Endothelial cell of umbilical vein (primary cell): ENCODE measurements around the gene RNF169. TPM values are rescaled to one million over a fixed set of nuclear protein-coding genes. Genes with fewer than 3 reads are reported as not detected.

Source experiments
- BruUV-seq: library from RNA; stranded (reverse); fragments of 400-500 nt; replicated peaks from 2 replicates; lab custom pipeline; 2021; lab: Mats Ljungman, UMichigan
- CTCF ChIA-PET: fragments of 300-600, 350-600 bp; sonication (Branson Sonifier 250); formaldehyde crosslinking; loops from one replicate; lab custom pipeline; 2021; ENCODE audit warnings: antibody characterized with exemption, inconsistent platforms; lab: Charles Lee
- POLR2A ChIA-PET: fragments of 300-600, 350-600 bp; sonication (Branson Sonifier 250); formaldehyde crosslinking; loops from one replicate; lab custom pipeline; 2021; ENCODE audit warnings: antibody characterized with exemption, inconsistent platforms; lab: Charles Lee
- DNase-seq: peaks from one replicate; pipeline ENCODE4 v3.0.0-alpha.2; 2011; ENCODE audit warnings: low read depth, low spot score
- FAIRE-seq: peaks from 2 replicates; lab custom pipeline; 2011; peaks lifted over from hg19 to GRCh38; lab: Jason Lieb, UNC
- H2AFZ ChIP-seq: 2 replicates; pipeline ENCODE4 v1.6.0; 2012; ENCODE audit warnings: low read depth, low read length, control low read depth, inconsistent platforms
- H3K27ac ChIP-seq: 2 replicates; pipeline ENCODE4 v1.5.1; 2011; ENCODE audit warnings: low read depth, mild to moderate bottlenecking, control low read depth, low read length, moderate library complexity; ENCODE audit not compliant: insufficient read depth
- H3K27me3 ChIP-seq, 2 experiments: 2 replicates each; pipeline versions ENCODE4 v1.6.0 to v1.6.1; 2011; ENCODE audit warnings: low read length in 2 of 2, mixed read lengths in 1 of 2; ENCODE audit not compliant: control insufficient read depth in 2 of 2, insufficient read depth in 2 of 2
- H3K36me3 ChIP-seq, 2 experiments: 2 replicates in 1 of 2; 3 replicates in 1 of 2; pipeline ENCODE4 v1.5.1; 2011; ENCODE audit warnings: low read length in 2 of 2, mild to moderate bottlenecking in 1 of 2, moderate library complexity in 1 of 2; ENCODE audit not compliant: control insufficient read depth in 2 of 2, insufficient read depth in 2 of 2; ENCODE audit errors: extremely low read depth in 1 of 2
- H3K4me1 ChIP-seq: 3 replicates; pipeline ENCODE4 v1.5.1; 2011; ENCODE audit warnings: mild to moderate bottlenecking, low read length; ENCODE audit not compliant: control insufficient read depth, insufficient read depth; ENCODE audit errors: extremely low read depth
- H3K4me2 ChIP-seq: 2 replicates; pipeline ENCODE4 v1.6.1; 2011; ENCODE audit warnings: low read length, control low read depth, mixed read lengths; ENCODE audit not compliant: insufficient read depth
- H3K4me3 ChIP-seq, 3 experiments: fragments of 200-600 bp in 1 of 3; sonication (generic), shearing (Covaris generic) in 1 of 3; replicated peaks in 1 of 3; 2 replicates each; pipeline ENCODE4 v1.5.1; 2011 to 2016; ENCODE audit warnings: control low read depth in 3 of 3, low read length in 3 of 3, mild to moderate bottlenecking in 2 of 3, inconsistent platforms in 1 of 3, low read depth in 1 of 3, moderate library complexity in 1 of 3; ENCODE audit not compliant: insufficient read depth in 1 of 3
- H3K79me2 ChIP-seq: 2 replicates; pipeline ENCODE4 v1.6.0; 2012; ENCODE audit warnings: low read length, inconsistent platforms; ENCODE audit not compliant: control insufficient read depth, insufficient read depth
- H3K9ac ChIP-seq: replicated peaks from 2 replicates; pipeline ENCODE3; 2011; ENCODE audit warnings: low read length, control low read depth; ENCODE audit not compliant: insufficient read depth; ENCODE audit errors: extremely low read depth
- H3K9me1 ChIP-seq: replicated peaks from 3 replicates; pipeline ENCODE4 v1.6.0; 2011; ENCODE audit warnings: mild to moderate bottlenecking, low read length; ENCODE audit not compliant: control insufficient read depth, insufficient read depth; ENCODE audit errors: extremely low read depth
- H3K9me3 ChIP-seq: replicated peaks from 2 replicates; pipeline ENCODE4 v1.5.1; 2012; ENCODE audit warnings: low read length, inconsistent platforms; ENCODE audit not compliant: control insufficient read depth, insufficient read depth
- H4K20me1 ChIP-seq: replicated peaks from 2 replicates; pipeline ENCODE3; 2011; ENCODE audit warnings: mild to moderate bottlenecking, low read length; ENCODE audit not compliant: control insufficient read depth, insufficient read depth; ENCODE audit errors: extremely low read depth
- EZH2 ChIP-seq: IDR thresholded peaks from 2 replicates; pipeline ENCODE4 v1.6.1; 2012; ENCODE audit warnings: borderline replicate concordance, low read depth, mild to moderate bottlenecking, moderate library complexity, low read length, inconsistent platforms; ENCODE audit not compliant: severe bottlenecking
- FOS ChIP-seq: IDR thresholded peaks from 2 replicates; pipeline ENCODE4 v1.6.1; 2011; ENCODE audit warnings: mild to moderate bottlenecking, low read length, moderate library complexity, borderline replicate concordance; ENCODE audit not compliant: insufficient read depth
- GATA2 ChIP-seq: IDR thresholded peaks from 2 replicates; pipeline ENCODE4 v1.7.0; 2011; ENCODE audit warnings: low read depth, mild to moderate bottlenecking, moderate library complexity, mixed read lengths, low read length; ENCODE audit not compliant: insufficient read length, insufficient read depth
- JUN ChIP-seq: IDR thresholded peaks from 2 replicates; pipeline ENCODE4 v1.6.1; 2011; ENCODE audit warnings: borderline replicate concordance, low read depth; ENCODE audit not compliant: insufficient read length, insufficient read depth
- POLR2AphosphoS5 ChIP-seq: IDR thresholded peaks from 2 replicates; pipeline ENCODE4 v1.6.1; 2012; ENCODE audit warnings: low read depth, mild to moderate bottlenecking, control low read depth, low read length, moderate library complexity; ENCODE audit not compliant: insufficient read depth
- dilution Hi-C: fragments of 300-500 bp; cut with MboI; formaldehyde crosslinking; loops from one replicate; pipeline ENCODE4 v1.15.0; 2019; ENCODE audit warnings: low sequenced_read_pairs; ENCODE audit not compliant: extremely low pct_ligation_motif_present
- intact Hi-C: fragments of 100-400 bp; cut with micrococcal nuclease; formaldehyde crosslinking; loops from one replicate; pipeline ENCODE4 v1.10.0; 2022
- polyA plus RNA-seq, 4 experiments: library from polyadenylated mRNA; depleted of rRNA in 3 of 4; stranded (reverse) in 3 of 4; unstranded in 1 of 4; fragments of >200 nt; gene quantifications; 2 replicates each; pipeline versions ENCODE4 v1.2.1 to v1.2.3, GENCODE V29; 2011 to 2012; ENCODE audit warnings: missing spikeins in 1 of 4
- total RNA-seq: library from RNA; stranded (reverse); gene quantifications from 2 replicates; pipeline ENCODE4 v1.2.3, GENCODE V29; 2021

Gene RNF169
- total and polyA plus RNA-seq, 2 donors (not counting 3 experiments of a cell fraction or from before 2014, with no cell fraction given): 5.8 to 21.3 TPM

- TF ChIP-seq FOS (peak; percentile 67), EZH2 (no peak), JUN (peak; percentile 97)
- H4K20me1 ChIP-seq: no peaks in the 10 kb centered on the region
- ChIA-PET POLR2A (interaction anchor here (1.1 kb wide), 1 partner anchor 65 kb away, joined by 4 read pairs; no protein-coding TSS in a partner anchor), CTCF (interaction anchor here (0.5 to 2.0 kb wide), 6 partner anchors 9 to 183 kb away, joined by 3 to 7 read pairs (median 4); no protein-coding TSS in a partner anchor)
- intact Hi-C loops (loop anchor here (5.0 kb wide), 1 partner anchor 38 kb away; no protein-coding TSS in a partner anchor), dilution Hi-C loops (no loop called here)
- H3K27ac ChIP-seq: peak overlapping the region; percentile 92
- no peaks in the 10 kb centered on the region for H3K27me3 ChIP-seq
- peak; percentile 93 for DNase-seq
- peaks cover 3% of the 10 kb centered on the region for H3K79me2 ChIP-seq
- FAIRE-seq: peak; percentile 53
- peaks cover 58% of the 10 kb centered on the region for H3K4me1 ChIP-seq
- H3K4me3 ChIP-seq: peak overlapping the region in 1 of 3 experiments; percentile 17
- BruUV-seq: no TSS peak
- H3K9me3 ChIP-seq: no peaks in the 10 kb centered on the region
- H3K9ac ChIP-seq: peak overlapping the region; percentile 49
- peak overlapping the region; percentile 65 for H3K4me2 ChIP-seq
- peaks cover 2 to 4% of the 10 kb centered on the region in 2 experiments for H3K36me3 ChIP-seq
- H3K9me1 ChIP-seq: no peaks in the 10 kb centered on the region
- no peak overlapping the region for H2AFZ ChIP-seq
Observed at GRCh38 chr11:74820763-74821162, 72.1 kb downstream of the RNF169 start.

- no peaks in the 10 kb centered on the region for H3K9me1 ChIP-seq
- H4K20me1 ChIP-seq: no peaks in the 10 kb centered on the region
- peak overlapping the region; percentile 61 for H3K4me2 ChIP-seq
- H3K27me3 ChIP-seq: no peaks in the 10 kb centered on the region
- FAIRE-seq (peak; percentile 87), DNase-seq (peak; percentile 97)
- peak overlapping the region; percentile 64 for H3K9ac ChIP-seq
- peaks cover 55% of the 10 kb centered on the region for H3K4me1 ChIP-seq
- H3K4me3 ChIP-seq: no peak overlapping the region
- intact Hi-C loops (loop anchor here (2.0 to 5.0 kb wide), 3 partner anchors 19 to 73 kb away; partner anchors contain the start of gene RNF169), dilution Hi-C loops (no loop called here)
- H3K79me2 ChIP-seq: peaks cover 3% of the 10 kb centered on the region
- BruUV-seq: no TSS peak
- peak overlapping the region; percentile 91 for H3K27ac ChIP-seq
- TF ChIP-seq POLR2AphosphoS5 (peak; percentile 68), GATA2 (no peak)
- POLR2A ChIA-PET: interaction anchor here (1.2 kb wide), 1 partner anchor 10 kb away, joined by 3 read pairs; no protein-coding TSS in a partner anchor
- CTCF ChIA-PET: interaction anchor here (0.8 to 1.5 kb wide), 5 partner anchors 10 to 120 kb away, joined by 3 to 6 read pairs (median 5); no protein-coding TSS in a partner anchor
- no peak overlapping the region for H2AFZ ChIP-seq
- no peaks in the 10 kb centered on the region for H3K9me3 ChIP-seq
- H3K36me3 ChIP-seq: peaks cover 2 to 4% of the 10 kb centered on the region in 2 experiments
Observed at GRCh38 chr11:74822170-74822569, 73.5 kb downstream of the RNF169 start.
